ENCODE data around the gene TULP3.
A peak's percentile ranks its signal among the peaks of the same experiment; 100 is the strongest.
"Not testable (repeated sequence)": the region's sequence is repeated elsewhere in the genome, so short reads cannot be mapped to it uniquely, and the experiment has no call there.

Gene TULP3, protein sequence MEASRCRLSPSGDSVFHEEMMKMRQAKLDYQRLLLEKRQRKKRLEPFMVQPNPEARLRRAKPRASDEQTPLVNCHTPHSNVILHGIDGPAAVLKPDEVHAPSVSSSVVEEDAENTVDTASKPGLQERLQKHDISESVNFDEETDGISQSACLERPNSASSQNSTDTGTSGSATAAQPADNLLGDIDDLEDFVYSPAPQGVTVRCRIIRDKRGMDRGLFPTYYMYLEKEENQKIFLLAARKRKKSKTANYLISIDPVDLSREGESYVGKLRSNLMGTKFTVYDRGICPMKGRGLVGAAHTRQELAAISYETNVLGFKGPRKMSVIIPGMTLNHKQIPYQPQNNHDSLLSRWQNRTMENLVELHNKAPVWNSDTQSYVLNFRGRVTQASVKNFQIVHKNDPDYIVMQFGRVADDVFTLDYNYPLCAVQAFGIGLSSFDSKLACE

DNA sequence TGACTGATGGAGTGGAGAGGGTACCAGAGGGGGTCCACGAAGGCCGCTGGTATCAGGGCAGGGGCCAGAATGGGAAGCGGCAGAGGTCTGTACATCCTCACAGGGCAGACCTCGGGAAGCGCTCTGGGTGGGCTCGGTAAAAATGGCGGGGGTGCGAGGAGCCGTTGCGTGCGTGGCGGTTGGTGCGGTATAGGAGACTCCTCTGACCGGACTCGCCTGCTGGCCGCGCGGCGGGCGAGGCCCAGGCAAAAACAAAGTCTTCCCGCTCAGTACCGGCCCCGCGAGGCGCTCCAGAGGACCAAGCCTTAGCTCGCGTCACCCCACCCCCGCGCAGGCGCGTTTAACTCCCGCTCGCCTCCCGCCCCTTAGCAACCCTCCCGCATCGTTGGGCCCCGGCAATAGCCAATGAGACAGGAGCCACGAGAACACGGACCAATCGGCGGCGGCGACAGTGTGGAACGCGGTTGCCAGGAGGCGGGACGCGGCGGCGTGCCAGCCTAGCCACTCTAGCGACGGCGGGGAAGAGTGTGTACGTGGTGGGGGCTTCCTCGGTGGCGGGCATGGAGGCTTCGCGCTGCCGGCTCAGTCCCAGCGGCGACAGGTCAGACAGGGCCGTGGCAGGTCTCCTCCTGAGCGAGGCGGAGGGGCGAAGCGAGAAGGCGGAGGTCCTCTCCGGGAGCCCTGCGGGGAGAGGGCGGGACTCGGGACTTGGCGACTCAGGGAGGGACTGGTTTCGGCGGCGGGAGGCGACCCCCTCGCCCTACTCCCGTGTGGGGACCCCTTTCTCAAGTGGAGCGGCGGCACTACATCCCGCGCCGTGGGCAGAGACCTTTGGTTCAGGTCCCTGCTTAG lies at the start of gene TULP3:
Gene TULP3, plus strand, starts transcription at position 504 of the 852 bp plus-strand sequence. Its CDS starts 57 bp downstream, at position 561.
- peak; percentile 96 for DNase-seq

DNA sequence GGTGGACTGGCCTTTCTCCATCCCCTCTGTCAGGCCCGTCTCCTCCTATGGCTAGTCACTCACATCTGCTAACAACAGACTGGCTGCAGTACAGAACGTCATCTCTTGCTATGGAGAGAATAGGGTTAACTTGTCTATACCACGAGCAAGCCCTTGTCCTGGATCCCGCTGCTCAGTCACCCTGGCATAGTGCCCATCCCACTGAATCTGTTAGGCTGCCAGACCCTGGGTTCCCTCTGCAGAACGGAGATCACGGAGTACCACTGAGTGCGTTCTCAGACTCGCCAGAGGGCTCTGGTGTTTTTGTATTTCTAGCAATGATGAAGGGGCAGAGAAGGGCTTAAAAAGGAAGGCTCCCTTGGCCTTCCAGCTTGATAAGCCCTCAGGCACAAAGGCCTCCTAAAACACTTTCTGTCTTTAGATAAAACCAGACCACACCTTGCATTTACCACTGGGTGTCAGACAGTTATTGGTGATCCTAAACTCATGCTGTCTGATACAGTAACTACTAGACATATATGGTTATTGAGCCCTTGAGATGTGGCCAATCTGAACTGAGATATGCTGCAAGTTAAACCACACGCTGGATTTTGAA lies 49.5 kb upstream of the TULP3 start:
- DNase-seq, result no peak

DNA sequence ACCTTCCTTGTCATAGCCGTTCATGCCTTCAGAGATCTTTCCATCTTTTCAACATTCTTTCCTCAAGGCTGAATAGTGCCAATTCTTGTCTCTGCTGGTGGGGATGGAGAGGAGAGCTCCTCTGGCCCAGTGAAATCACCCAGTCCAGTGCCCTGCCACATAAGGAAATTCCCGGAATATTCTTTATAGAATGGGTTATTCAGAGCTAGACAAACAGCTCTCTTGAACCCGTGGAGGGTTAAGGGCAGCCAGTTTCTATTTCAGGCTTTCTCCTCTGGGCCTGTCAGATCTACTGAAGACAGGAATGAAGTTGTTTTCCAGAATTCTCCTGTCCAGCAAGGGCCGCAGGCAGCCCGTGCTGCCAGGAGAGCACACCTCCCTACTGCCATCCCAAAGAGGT lies 47.7 kb upstream of the TULP3 start:
- DNase-seq, result no peak

DNA sequence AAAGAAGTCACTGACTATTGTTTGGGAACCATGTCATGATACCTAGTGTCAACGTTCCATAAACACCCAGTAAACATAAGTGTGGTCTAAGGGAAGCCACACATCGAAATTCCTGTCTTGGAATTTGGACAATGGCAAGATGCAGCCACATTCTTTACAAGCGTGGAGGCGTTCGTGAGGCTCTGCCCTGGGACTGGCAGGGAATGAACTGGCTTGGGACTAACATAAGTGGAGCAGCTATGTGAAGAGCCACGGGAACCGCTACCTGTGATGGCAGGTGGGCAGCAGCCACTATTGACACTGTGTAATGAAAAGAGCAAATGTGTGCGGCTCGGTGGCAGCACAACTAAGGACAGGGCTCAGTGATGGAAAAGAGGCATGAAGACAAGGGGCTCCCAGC lies 45.9 kb upstream of the TULP3 start:
- no peak for DNase-seq

DNA sequence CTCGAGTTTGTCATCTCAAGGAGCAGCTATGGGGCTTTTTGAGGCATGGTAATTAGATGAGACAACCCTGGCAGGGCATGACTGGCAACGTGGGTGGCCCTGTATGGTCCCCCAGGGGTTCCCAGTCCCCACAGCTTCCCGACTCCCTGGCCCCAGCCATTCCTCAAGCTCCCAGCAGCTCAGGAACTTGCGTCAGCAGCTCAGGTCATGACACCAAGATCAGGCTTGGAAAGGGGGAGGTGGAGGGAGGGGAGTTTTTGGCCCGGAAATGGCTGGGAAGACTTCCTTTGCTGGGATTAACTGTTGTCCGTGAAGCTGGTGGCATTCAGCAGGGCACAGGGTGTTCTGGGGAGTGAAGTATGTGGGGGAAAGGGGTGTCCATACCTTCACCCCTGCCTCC lies 45.4 kb upstream of the TULP3 start:
- DNase-seq, result no peak

DNA sequence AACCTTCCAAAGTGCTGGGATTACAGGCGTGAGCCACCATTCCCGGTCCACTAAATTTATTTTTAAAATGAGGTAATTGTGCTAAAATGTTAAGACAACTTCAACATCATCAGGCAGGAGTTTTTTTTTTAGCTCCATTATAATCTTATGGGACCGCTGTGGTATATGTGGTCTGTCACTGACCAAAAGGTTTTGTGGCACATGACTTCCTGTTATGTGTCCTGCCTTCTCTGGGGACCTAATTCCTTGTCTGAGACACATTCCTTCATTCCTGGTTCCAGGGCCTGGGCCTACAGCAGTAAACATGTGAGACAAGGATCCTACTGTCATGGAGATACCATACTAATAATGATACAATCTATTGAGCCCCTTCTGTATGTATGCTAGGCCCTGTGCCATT lies 38.8 kb upstream of the TULP3 start:
- no peak for DNase-seq

DNA sequence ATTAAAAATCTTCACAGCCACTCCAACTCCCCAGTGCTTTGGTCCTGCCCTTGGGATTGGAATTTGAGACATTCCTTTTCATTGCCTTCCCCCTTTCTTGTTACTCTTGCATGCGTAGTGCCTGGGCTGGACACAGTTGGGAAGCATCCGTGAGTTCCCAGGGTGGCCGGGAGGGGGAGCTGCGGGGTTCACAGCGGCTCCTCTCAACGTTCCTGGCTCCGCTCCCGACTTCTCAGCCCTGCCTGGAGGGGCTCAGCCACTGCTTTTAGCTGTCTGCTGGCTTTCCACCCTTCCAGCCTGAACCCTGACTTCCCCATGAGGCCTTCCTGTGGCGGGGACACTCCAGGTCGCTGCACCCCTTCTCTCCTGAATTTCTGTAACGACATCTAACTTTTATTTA lies 37.1 kb upstream of the TULP3 start:
- peak; percentile 41 for DNase-seq

DNA sequence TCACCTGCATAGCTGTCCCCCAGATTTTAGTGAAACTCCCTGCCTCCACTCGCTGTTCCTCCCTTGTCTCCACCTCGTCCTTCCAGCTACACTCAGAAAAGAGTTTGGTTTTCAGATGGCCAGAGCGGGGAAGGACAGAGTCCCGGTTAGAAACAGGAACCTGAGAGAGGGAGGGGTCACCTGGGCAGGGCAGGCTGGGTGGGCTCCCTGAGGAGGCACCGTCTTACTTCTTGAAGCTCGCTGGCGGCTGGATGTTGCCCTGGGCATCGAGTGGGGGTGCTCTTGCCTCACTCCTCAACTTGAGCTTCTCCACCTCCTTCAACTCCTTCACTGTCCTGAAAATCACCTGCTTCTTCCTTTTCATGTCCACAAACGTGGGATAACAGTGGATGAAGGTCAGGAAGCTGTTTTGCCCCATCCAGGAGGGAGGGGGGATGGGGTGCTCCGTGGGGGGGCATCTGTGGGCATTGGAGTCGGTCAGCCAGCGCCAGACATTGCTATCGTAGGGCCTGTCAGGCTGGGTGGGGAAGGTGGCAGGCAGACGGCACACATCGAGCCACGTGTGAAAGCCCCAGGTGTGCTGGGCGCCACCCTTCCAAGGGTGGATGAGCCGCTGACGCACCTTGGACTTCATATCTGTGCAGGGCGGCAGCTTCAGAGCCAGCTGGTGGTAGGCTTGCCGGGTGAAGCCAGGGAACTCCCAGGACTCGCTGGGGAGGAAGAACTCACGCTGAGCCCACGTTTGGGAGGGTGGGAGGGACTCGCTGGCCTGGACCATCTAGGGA lies 35.8 kb upstream of the TULP3 start:
- DNase-seq, result no peak

DNA sequence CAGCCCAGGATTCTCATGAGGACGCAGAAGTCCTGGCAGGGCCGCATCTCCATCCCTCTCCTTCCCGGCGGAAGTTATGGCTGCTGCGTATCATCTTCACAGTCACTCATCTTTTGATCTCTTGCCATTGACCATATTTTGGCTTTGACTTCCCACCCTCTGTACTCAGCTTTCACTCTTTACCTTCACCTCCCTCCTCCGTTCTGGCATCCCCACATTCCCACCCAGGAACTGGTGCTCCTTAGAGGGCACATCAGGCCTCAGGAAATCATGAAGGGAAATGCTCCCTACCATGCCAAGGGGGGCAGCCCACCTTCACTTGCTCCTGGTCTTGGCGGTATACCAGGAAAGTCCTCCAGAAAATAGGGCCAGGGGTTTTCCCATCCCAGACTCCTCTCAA lies 35.1 kb upstream of the TULP3 start:
- DNase-seq, result no peak

DNA sequence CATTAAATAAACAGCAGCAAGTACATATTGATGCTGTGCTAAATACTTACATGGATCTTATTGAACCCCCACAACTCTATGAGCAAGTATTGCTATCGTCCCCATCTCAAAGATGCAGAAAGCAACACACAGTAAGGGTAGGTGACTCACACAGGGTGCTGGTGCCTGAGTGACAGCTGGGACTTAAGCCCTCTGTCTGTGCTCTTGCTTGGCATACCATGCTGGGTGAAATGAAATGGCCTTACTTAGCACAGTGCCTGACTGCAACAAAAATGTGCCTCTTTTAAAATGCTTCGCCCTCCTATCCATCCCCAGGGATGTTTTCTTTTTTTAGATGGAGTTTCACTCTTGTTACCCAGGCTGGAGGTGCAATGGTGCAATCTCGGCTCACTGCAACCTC lies 34.6 kb upstream of the TULP3 start:
- DNase-seq, result no peak

DNA sequence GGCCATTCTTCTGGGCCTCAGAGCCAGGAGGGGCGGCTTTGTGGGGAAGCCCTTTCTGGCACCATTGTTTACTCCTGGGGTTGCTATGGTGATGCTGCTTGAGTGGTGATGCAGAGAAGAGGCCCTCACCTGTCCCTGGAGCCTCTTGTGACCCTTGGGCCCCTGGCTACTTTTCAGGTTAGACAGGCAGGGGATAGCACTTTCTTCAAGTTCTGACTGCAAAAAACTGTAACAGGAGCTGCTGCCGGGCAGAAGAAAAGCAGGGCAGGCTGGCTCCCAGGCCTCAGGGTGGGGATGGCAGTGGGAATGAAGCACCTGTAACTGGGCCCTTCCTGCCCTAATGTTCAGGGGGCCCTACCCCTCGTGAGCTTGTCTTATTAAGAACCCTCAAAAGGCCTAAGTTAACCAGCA lies 33.7 kb upstream of the TULP3 start, which contains the start of gene TEX52:
Gene TEX52, minus strand, starts transcription at position 19 of the 411 bp plus-strand sequence. Its CDS starts 13 bp downstream, at position 6.
- DNase-seq, result no peak

DNA sequence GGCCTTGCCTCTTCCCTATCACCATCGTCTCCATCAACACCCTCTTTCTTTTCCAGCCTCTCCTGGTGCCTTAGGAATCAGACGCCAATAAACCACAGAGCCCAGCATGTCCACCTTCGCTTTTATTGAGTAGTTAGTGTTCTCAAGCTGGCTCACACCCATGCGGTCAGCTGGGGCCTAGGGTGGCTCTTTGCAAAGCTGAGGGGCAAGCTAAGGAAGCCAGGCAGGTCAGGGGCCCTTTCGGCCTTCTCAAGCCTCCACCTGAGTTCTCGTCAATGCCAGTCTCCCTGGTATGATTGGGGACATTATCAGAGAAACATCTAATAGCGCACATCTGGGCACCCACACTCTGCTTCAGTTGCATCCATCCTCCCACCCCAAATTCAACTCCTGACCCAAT lies 33.1 kb upstream of the TULP3 start:
- DNase-seq, result no peak

DNA sequence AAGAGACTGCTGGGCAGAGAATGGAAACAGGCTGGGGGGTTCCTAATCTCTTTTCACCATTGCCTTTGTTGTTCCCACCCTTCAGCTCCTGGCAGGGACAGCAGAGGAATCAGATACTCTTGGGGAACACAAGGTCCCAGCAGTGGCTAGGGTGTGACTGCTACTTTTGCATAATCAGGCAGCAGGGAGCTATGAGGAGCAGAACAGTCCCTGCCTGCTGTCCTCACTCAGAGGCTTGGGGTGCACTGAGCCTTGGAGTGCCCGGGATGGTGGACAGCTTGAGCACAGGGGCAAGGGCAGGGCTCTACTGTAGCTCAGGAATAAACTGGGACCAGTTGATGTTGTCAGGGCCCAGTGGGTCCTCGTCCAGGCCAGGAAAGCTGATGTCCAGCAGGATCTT lies 32.4 kb upstream of the TULP3 start:
- no peak for DNase-seq

DNA sequence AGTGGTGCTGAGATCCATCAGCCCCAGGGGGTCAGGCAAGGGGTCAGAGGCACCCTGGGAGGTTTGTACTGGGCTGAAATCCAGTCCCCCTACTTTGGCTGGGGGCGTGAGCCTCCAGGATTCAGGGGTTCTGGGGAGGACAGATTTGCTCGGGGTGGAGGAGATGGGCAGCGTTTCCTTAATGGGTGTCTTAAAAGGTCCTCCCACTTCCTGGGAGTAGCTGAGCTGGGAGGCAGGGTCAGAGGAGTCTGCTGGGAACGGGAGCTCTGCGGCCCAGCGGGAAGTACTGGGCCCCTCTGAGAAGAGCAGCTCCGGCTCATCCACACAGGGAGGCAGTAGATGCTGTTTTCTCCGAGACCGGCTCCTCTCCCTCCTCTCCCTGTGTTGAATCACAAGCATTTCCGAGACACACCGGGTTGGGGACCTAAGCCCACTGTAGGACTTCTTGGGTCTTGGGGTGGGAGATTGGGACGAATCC lies 31.7 kb upstream of the TULP3 start:
- no peak for DNase-seq

DNA sequence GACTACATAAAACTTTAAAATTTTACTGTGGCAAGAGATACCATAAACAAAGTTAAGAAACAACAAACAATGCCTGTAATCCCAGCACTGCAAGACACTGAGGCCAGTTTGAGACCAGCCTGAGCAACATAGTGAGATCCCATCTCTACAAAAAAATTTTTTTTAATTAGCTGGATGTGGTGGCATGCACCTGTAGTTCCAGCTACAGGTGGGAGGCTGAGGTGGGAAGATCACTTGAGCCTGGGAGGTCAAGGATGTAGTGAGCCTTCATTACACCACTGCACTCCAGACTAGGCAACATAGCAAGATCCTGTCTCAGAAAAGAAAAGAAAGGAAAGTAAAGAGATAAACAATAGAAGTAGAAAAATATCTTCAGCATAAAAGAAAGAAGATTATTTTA lies 30.5 kb upstream of the TULP3 start:
- no peak for DNase-seq

DNA sequence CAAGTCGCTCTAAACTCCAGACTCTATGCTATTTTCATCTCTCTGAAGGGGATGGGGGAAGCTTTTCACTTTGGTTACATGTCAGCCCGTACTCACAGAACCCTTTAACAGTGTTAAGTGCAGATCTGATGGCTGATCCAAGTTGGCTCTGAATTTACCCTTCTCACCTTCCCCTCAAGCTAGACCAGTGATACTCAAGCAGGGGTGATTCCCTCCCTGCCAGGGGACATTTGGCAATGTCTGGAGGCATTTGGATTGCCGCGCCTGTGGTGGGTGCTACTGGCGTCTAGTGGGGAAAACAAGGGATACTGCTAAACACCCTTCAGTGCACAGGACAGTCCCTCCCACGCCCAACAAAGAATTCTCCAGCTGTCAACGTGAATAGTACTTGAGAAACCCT lies 27.8 kb upstream of the TULP3 start:
- DNase-seq, result no peak

DNA sequence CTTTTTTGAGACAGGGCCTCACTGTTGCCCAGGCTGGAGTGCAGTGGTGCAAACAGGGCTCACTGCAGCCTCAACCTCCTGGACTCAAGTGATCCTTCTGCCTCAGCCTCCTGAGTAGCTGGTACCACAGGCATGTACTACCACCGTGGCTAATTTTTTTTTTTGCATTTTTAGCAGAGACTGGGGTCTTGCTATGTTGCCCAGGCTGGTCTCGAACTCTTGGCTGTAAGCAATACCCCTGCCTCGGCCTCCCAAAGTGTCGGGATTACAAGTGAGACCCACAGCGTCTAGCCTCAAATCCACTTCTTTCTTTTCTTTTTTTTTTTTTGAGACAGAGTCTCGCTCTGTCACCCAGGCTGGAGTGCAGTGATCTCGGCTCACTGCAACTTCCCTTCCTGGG lies 27.3 kb upstream of the TULP3 start:
- not testable (repeated sequence) for DNase-seq

DNA sequence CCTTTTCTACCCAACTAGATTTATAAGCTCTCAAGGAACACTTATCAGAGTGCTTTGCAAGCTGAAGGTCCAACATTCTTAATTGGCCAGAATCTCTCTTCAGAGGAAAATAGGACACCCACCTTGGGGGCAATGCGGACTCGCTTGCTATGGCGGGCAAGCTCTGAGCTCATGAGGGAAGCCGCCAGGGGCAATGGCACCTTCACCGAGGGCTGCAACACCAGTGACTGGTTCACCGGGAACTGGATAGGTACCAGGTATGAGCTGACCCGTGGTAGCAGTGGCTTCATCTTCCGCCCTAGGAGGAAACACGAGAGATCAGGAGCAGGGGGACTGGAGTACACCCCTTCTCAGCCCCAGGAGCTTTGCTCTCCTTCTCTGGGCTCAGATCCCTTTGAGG lies 26.5 kb upstream of the TULP3 start:
- no peak for DNase-seq

DNA sequence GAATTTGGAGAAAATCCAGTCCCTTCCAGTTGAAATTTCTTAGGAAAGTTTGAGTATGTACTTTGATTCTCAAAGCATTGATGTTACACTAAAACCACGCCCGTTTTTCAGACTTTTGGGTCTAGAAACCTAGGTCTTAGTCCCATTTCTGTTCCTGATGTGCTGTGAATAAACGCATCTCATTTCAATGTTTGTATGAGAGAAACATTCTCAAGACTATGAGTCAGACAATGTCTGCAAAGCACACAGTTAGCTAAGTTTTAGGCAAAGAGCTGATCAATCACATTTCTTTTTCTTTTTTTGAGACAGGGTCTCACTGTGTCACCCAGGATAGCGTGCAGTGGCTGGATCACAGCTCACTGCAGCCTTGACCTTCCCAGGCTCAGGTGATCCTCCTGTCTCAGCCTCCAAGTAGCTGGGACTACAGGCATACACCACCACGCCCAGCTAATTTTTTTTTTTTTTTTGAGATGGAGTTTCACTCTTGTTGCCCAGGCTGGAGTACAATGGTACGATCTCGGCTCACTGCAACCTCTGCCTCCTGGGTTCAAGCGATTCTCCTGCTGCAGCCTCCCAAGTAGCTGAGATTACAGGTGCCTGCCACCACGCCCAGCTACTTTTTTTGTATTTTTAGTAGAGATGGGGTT lies 21.6 kb upstream of the TULP3 start:
- not testable (repeated sequence) for DNase-seq

DNA sequence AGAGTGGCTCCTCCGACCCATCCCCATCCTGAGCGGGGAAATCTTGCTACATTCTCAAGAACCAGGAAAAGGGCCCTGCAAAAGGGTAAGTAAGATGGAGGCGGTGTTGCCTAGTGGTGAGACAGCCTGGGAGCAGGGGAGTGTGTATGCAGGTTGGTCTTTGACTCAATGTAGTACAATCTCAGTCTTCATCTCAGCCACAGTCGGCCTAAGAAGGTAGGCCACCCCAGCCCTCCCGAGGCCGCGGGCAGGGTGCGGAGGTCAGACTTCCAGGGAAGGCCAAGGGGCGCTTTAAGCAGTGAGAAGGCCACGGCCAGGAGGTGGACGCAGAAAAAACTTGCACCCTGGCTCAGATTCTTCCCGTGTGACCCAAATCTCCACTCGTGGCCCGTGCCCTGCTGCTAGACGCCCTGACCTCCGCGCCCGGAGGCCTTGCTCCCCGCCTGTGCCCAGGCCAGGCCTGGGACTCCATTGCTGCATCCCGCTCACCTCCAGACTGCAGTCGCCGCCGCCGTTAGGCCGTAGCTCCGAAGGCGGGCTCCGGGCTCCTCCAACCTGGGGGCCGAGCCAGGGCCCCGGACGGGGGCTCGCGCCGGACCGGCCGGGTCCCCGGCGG lies 14.2 kb upstream of the TULP3 start:
- no peak for DNase-seq

All from NCI-H526 treated with DMSO at 0.1 percent for 48 hours (cell line).